HL-60 (cell line): Measurements from ENCODE around the gene LPIN1.

Experiments used
- CTCF ChIP-seq: IDR thresholded peaks from one replicate; pipeline ENCODE4 v1.5.1; 2011; ENCODE audit warnings: low read length, control low read depth, inconsistent platforms; ENCODE audit not compliant: insufficient read depth
- POLR2AphosphoS5 ChIP-seq: IDR thresholded peaks from 2 replicates; pipeline ENCODE4 v1.6.1; 2012; ENCODE audit warnings: low read depth
- SPI1 ChIP-seq: IDR thresholded peaks from 2 replicates; pipeline ENCODE4 v1.6.1; 2012; ENCODE audit warnings: low read depth, mild to moderate bottlenecking, borderline replicate concordance

- TF ChIP-seq POLR2AphosphoS5 = no peak
- no peak for TF ChIP-seq SPI1
- no peak for TF ChIP-seq CTCF
These were observed 29.0 kb downstream of the LPIN1 start for GRCh38 chr2:11775384-11775783.
